ENCODE measurements around the gene PANX2.

Gene PANX2

GRCh38 chr22:50178471-50178864 is 7.9 kb downstream of the PANX2 start:
- no peak overlapping the region for H3K4me3 ChIP-seq
- no peak for DNase-seq (ENCODE audit: low read depth, low spot score)
- no peaks in the 10 kb centered on the region for H3K9me3 ChIP-seq (ENCODE audit: low read depth, low read length)
- no peaks in the 10 kb centered on the region; the same call in 1 of the 2 replicates for H3K36me3 ChIP-seq (ENCODE audit: insufficient read depth, low read length)
- TF ChIP-seq POLR2AphosphoS5 (IDR thresholded peaks at IDR 0.05; ENCODE audit: borderline replicate concordance, low read depth, low read length) = no peak
- no peak for TF ChIP-seq EZH2 (IDR thresholded peaks at IDR 0.05)
- no peak overlapping the region for H3K27ac ChIP-seq
- H3K9ac ChIP-seq (ENCODE audit: insufficient read length) = no peak overlapping the region

GRCh38 chr22:50178871-50179869 is 8.6 kb downstream of the PANX2 start:
- DNase-seq (ENCODE audit: low read depth, low spot score) = no peak
- Histone ChIP-seq H3K4me3 (no peak overlapping the region), H3K9me3 (ENCODE audit: low read depth, low read length) (no peaks in the 10 kb centered on the region), H3K9ac (ENCODE audit: insufficient read length) (no peak overlapping the region), H3K36me3 (ENCODE audit: insufficient read depth, low read length) (no peaks in the 10 kb centered on the region; the same call in 1 of the 2 replicates), H3K27ac (no peak overlapping the region)
- TF ChIP-seq EZH2 (IDR thresholded peaks at IDR 0.05) = no peak
- no peak for TF ChIP-seq FOXP2 (optimal IDR thresholded peaks at IDR 0.05; ENCODE audit: control extremely low read depth, extremely low read length, insufficient read depth)
- TF ChIP-seq POLR2AphosphoS5 (IDR thresholded peaks at IDR 0.05; ENCODE audit: borderline replicate concordance, low read depth, low read length) = no peak

- Histone ChIP-seq H3K4me3 (no peak overlapping the region), H3K27ac (no peak overlapping the region), H3K9me3 (ENCODE audit: low read depth, low read length) (no peaks in the 10 kb centered on the region), H3K36me3 (ENCODE audit: insufficient read depth, low read length) (no peaks in the 10 kb centered on the region; the same call in 1 of the 2 replicates), H3K9ac (ENCODE audit: insufficient read length) (no peak overlapping the region)
- TF ChIP-seq POLR2AphosphoS5 (IDR thresholded peaks at IDR 0.05; ENCODE audit: borderline replicate concordance, low read depth, low read length) (no peak), EZH2 (IDR thresholded peaks at IDR 0.05) (no peak), FOXP2 (optimal IDR thresholded peaks at IDR 0.05; ENCODE audit: control extremely low read depth, extremely low read length, insufficient read depth) (no peak)
- DNase-seq (ENCODE audit: low read depth, low spot score) = no peak
Measured at GRCh38 chr22:50179937-50180726, 9.6 kb downstream of the PANX2 start.

DNA sequence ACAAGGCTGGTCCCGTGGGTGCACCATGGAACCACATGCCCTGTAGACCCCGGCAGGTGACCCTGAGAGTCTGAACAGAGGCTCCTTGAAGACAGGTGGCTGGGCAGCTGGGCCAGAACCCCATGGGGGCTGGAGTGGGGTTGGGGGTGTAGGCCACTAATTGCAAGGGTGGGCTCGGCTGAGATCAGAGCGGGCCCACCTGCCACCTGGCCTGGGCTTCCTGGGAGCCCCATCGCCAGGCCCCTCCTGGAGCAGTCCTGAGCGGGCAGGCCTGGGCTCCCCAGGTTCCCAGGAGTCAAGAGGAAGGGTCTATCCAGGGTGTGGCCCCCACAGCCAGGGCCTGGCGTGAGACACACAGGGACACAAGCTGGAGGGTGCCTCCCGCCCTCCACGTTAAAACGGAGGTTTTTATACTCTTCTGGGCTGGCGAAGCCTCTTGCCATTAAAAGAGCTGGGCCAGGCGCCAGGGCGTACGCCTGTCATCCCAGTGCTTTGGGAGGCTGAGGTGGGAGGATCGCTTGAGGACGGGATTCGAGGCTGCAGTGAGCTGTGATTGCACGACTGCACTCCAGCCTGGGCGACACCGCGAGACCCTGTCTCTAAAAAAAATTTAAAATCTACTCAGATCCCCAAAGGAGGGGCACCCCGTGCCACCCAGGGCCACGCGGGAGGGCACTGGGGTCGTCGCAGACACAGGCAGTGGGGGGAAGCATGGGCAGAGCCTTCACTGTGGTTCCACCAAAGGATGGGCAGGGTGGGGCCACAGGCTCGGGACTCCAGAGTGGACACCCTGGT is 10.4 kb downstream of the PANX2 start:
- no peak for DNase-seq (ENCODE audit: low read depth, low spot score)
- no peak for TF ChIP-seq POLR2AphosphoS5 (IDR thresholded peaks at IDR 0.05; ENCODE audit: borderline replicate concordance, low read depth, low read length)
- no peak for TF ChIP-seq EZH2 (IDR thresholded peaks at IDR 0.05)
- TF ChIP-seq FOXP2 (optimal IDR thresholded peaks at IDR 0.05; ENCODE audit: control extremely low read depth, extremely low read length, insufficient read depth) = no peak
- Histone ChIP-seq H3K4me3 (no peak overlapping the region), H3K36me3 (ENCODE audit: insufficient read depth, low read length) (no peaks in the 10 kb centered on the region; the same call in 1 of the 2 replicates), H3K9ac (ENCODE audit: insufficient read length) (no peak overlapping the region), H3K9me3 (ENCODE audit: low read depth, low read length) (no peaks in the 10 kb centered on the region), H3K27ac (no peak overlapping the region)

DNA sequence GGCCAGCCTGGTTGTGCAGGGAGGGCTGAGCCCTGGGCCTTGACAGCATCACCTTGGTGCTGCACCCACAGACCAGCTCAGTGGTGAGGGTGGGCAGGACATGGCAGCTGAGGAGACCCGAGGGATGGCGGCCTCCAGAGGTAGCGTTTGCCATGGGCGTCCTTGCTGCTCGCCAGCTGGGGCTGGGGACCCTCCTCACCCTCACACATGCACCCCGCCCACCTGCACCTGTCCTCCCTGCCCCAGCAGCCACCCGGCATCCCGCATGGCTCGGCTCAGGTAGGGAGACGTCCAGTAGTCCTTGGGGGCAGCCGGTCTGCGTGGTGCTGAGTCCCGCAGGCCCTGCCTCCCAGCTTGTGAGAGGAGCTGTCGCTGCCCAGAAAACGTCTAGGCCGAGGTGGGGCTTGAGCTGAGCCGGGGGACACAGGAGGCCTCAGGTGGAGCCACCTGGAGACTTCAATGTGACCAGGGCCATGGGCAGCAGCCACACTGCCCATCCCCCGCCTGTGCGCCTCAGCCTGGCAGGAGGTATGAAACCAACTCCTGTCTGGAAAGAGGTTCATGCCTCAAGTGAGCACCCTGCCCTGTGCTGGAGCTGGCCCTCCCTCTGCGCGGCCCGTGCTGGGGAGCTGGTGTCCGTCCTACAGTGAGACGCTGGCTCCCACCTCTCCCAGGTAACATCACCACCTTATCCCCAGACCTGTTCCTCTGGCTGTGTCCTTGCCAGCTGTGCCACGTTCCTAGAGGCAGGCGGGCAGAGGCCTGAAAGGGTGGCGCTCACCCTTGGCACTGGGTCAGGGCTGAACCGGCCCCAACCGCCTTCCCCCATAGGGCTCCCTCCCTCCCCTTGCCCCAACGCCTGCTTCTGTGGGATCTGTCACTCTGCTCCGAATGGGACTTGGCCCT is 11.9 kb downstream of the PANX2 start:
- Histone ChIP-seq H3K36me3 (ENCODE audit: insufficient read depth, low read length) (no peaks in the 10 kb centered on the region; the same call in 1 of the 2 replicates), H3K27ac (no peak overlapping the region), H3K4me3 (no peak overlapping the region), H3K9me3 (ENCODE audit: low read depth, low read length) (no peaks in the 10 kb centered on the region), H3K9ac (ENCODE audit: insufficient read length) (no peak overlapping the region)
- TF ChIP-seq EZH2 (IDR thresholded peaks at IDR 0.05) = no peak
- no peak for TF ChIP-seq POLR2AphosphoS5 (IDR thresholded peaks at IDR 0.05; ENCODE audit: borderline replicate concordance, low read depth, low read length)
- TF ChIP-seq FOXP2 (optimal IDR thresholded peaks at IDR 0.05; ENCODE audit: control extremely low read depth, extremely low read length, insufficient read depth) = no peak
- no peak for DNase-seq (ENCODE audit: low read depth, low spot score)

DNA sequence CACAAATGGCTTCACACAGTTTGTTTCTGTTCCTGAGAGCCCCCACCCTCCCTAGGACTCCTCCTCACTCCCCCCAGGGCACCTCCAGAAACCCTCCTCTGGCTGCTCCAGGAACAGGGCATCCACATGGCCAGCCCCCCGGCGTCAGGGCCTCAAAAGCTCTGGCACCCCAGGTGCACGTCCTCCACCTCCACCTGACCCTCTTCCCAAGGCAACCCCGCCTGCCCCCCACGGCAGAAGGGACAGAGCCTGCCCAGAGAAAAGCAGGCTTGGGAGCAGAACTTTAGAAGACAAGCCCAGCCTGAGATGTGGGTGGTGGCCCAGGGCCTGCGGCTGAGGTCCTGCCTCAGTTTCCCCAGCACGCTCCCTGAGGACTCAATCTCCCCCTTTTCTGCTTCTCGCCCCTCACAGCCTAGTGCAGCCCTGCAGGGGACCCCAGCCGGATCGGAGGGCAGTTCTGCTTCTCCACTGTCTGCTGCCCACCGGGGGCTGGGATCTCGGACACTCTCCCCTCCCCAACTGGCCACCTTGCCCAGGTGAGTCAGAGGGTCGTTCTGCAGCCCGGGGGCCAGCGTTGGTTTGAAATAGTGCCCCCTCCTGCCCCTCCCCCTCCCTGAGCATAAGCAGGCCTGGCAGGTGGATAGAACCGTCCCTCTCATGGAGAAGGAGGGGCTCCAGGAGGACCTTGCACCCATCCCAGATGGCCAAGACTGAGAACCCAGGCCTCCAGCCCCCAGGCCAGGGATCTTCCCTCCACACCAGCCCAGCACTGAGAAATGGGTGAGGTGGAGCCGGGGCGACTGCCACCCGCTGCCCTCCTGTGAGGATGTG is 12.8 kb downstream of the PANX2 start:
- DNase-seq (ENCODE audit: low read depth, low spot score) = no peak
- no peak for TF ChIP-seq FOXP2 (optimal IDR thresholded peaks at IDR 0.05; ENCODE audit: control extremely low read depth, extremely low read length, insufficient read depth)
- no peak for TF ChIP-seq POLR2AphosphoS5 (IDR thresholded peaks at IDR 0.05; ENCODE audit: borderline replicate concordance, low read depth, low read length)
- TF ChIP-seq EZH2 (IDR thresholded peaks at IDR 0.05) = no peak
- Histone ChIP-seq H3K9me3 (ENCODE audit: low read depth, low read length) (no peaks in the 10 kb centered on the region), H3K9ac (ENCODE audit: insufficient read length) (no peak overlapping the region), H3K36me3 (ENCODE audit: insufficient read depth, low read length) (no peaks in the 10 kb centered on the region; the same call in 1 of the 2 replicates), H3K4me3 (no peak overlapping the region), H3K27ac (no peak overlapping the region)

Measured in SK-N-MC (cell line).